ENCODE measurements around the gene DNAH1.

DNAH1 gene

DNA sequence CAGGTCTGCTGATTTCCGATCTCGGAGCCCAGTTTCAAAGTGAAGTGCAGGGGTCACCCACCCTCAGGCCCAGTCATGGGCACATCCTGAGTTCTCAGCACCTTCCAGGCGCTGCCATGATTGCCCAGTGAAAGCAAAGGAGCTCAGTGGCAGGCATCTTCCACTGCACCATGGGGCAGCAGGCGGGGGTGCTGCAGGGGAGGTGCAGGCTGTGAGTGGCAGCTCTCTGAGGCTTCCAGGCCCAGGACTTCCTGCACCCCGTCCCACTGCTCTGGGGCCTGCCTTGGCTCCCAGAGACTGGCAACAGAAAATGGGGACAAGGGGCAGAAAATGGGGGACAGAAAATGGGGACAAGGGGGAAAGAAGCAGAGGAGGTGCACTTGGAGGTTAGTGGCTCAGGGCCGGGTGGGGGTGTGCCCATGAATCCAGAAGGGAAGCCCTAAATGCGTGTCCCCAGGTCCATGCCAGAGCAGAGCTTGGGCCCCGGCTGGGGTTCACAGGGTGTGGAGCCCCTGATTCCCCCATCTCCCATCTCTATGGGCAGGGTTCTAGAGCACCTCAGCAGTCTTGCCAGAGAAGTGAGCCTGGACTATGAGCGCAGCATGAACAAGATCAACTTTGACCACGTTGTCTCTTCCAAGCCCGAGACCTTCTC lies 28.0 kb downstream of the DNAH1 start:
- no peak for DNase-seq

- no peak for DNase-seq
Observed at GRCh38 chr3:52345521-52346109, 29.5 kb downstream of the DNAH1 start.

DNA sequence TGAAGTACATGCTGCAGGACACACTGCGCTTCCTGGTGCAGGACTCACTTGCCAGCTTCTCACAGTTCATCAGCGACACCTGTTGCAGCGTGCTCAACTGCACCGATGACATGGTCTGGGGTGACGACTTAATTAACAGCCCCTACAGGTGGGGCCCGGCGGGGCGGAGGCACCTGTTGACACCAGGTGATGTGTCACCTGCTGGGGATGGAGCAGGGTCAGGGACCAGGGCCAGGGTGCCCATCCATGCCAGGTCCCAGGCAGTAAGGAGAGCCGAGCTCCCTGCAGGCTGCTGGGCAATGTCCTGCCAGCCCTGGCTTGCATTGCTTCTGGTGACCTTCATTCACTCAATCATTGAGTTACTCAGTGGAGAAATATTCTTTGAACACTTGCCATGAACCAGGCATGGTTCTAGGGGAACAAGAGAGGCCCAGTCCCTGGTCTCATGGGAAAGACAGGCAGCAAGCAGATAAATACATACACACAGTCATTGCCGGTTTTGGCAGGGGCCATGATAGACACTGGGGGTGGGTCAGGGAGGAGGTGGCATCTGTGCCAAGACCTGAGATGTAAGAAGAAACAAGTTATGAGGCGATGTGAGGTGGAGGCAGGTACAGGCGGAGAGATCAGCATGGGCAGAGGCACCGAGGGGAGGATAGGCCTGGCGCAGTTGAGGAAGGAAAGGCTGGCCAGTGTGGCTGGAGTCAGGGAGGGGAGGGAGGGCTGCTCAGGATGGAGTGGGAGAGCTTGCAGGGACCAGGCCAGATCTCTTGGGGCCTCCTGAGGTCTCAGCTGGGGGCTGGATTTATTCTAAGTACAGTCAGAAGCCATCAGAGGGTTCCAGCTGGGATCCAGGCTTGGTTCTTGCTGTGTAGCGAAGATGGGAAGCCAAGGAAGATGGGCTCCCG lies 30.8 kb downstream of the DNAH1 start:
- no peak for DNase-seq

DNA sequence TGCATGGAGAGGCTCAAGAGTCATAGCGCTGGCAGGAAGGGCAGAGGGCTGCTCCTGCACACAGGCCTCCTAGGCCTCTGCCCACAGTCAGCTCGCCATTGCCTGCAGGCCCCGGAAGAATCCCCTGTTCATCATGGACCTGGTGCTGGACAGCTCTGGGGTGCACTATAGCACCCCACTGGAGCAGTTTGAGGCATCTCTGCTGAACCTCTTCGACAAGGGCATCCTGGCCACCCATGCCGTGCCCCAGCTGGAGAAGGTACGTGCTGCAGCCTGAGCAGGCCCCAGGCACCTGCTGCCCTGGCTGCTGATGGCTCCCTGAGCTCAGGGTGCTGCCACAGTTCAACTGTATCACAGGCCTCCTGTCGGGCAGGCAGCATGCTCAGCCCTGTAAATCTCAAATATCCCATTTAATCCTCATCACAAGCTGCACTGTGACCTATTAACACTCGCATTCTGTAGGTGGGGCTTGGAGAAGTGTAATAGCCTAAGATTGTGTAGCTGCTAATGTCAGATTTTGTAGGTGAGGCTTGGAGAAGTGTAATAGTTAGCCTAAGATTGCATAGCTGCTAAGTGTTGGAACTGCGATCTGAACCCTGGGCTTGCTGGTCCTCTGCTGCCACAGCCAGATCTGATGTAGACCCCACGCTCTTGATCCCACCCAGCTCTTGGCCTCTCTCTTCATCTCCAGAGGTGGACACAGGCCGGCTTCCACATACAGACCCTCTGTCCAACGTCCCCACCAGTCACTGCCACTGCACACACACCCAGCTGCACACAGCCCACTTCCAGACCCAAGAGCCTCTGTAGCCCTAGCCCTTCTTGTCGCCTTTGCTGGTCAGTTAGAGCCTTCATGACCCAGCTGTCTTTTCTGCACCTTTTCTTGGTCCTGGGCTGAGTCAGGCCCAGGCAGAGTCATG lies 31.9 kb downstream of the DNAH1 start:
- no peak for DNase-seq

- DNase-seq = no peak
Observed at GRCh38 chr3:52349131-52349530, 33.0 kb downstream of the DNAH1 start.

- DNase-seq = no peak
Observed at GRCh38 chr3:52349611-52350395, 33.7 kb downstream of the DNAH1 start.

DNA sequence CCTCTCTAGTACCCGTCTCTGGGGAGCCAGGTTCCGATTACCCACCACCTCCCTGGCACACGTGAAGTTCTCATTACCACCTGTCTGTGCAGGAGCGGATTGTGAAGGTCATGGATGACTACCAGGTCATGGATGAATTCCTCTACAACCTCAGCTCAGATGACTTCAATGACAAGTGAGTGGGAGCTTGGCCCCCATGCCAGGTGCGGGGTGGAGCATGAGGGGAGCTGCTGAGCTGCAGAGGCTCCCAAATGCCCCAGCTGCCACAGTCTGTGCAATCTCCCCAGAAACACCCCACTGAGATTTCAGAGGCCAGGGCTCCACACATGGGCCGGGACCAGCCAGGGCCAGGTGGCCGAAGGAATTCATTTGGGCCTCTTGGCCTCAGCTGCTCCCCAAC lies 34.3 kb downstream of the DNAH1 start:
- no peak for DNase-seq

- no peak for DNase-seq
Observed at GRCh38 chr3:52350981-52351761, 35.1 kb downstream of the DNAH1 start.

DNA sequence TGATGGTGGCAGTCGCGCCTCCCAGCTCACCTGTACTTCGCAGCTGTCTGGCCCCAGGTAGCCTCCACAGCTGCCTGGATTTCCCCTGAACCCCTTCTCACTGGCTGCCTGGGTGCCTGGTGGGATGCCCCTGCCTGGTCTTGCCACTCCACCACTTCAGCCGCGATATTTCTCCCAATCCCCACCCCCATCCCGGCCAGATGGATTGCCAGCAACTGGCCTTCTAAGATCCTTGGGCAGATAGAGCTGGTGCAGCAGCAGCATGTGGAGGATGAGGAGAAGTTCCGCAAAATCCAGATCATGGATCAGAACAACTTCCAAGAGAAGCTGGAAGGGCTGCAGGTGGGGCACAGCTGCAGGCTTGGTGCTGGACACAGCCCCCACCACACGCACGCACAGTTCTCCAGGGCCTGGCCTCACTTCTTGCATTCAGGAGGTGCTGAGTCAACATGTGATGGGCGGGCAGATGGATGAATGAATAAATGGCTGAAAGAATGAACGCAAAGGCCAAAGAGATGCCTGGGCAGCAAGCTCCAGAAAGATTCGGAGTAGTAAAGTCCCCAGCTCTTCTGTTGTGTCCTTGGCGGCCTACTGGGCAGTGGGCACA lies 35.7 kb downstream of the DNAH1 start:
- no peak for DNase-seq

DNA sequence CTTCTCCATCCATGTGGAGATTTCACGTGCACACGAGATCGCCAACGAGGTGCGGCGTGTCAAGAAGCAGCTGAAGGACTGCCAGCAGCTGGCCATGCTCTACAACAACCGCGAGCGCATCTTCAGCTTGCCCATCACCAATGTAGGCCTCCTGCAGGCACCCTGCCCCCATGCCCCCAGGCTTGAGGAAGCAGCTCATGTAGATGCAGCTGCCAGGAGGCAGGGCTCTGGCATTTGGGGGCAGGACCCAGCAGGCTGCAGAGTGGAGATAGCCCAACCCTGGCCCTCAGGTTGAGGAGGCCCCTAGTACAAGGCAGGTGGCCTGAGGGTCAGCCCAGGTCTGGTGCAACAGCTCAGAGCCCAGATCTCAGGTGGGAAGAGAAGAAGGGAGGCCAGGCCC lies 36.4 kb downstream of the DNAH1 start:
- no peak for DNase-seq

- no peak for DNase-seq
Observed at GRCh38 chr3:52353291-52353855, 37.3 kb downstream of the DNAH1 start.

DNA sequence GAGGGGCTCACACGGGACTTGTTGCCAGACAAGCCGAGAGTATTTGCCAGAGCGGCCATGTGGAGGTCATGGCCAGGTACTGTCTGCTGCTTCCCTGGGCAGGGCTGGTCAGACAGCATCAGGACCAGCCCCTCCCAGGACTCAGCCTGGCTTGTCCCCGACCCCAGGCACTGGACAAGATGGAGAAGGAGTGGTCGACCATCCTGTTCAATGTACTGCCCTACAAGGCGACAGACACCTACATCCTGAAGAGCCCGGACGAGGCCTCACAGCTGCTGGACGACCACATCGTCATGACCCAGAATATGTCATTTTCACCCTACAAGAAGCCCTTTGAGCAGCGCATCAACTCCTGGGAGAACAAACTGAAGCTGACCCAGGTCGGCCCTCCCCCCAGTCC lies 38.6 kb downstream of the DNAH1 start:
- DNase-seq = no peak

GRCh38 chr3:52355526-52355925 lies 39.4 kb downstream of the DNAH1 start:
- no peak for DNase-seq

- no peak for DNase-seq
Observed at GRCh38 chr3:52356126-52356525, 40.0 kb downstream of the DNAH1 start.

DNA sequence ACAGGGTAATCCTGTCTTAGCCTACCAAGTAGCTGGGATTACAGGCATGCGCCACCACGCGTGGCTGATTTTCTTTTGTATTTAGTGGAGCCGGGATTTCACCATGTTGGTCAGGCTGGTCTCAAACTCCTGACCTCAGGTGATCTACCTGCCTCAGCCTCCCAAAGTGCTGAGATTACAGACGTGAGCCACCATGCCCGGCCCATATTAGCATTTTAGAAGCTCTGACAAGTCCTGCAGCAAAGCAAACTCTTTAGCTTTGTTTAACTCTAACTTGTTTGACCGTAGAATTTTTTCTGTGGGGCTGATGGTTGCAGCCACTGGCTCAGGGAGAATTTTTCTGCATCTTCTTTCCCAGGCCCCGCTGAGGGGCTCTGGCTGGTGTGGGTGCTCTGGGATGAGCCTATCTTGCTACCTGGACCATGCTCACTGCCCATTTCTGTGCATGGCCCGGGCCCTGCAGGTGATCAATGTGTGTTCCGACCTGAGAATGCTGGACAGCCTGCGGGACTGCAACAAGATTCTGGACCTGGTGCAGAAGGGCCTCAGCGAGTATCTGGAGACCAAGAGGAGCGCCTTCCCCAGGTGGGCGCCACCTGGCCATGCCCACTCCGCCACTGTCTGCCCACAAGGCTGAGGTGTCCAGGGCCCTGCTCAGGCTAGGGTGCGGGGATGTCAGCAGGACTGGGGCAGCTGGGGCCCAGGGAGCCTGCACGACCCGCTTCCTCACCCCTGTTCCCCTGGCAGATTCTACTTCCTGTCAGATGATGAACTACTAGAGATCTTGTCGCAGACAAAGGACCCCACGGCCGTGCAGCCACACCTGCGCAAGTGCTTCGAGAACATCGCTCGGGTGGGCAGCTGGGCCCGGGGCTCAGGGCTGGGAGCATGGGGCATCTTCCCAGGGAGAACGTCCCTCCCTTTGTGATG lies 41.3 kb downstream of the DNAH1 start:
- no peak for DNase-seq

- DNase-seq = no peak
Observed at GRCh38 chr3:52358362-52358940, 42.3 kb downstream of the DNAH1 start.

DNA sequence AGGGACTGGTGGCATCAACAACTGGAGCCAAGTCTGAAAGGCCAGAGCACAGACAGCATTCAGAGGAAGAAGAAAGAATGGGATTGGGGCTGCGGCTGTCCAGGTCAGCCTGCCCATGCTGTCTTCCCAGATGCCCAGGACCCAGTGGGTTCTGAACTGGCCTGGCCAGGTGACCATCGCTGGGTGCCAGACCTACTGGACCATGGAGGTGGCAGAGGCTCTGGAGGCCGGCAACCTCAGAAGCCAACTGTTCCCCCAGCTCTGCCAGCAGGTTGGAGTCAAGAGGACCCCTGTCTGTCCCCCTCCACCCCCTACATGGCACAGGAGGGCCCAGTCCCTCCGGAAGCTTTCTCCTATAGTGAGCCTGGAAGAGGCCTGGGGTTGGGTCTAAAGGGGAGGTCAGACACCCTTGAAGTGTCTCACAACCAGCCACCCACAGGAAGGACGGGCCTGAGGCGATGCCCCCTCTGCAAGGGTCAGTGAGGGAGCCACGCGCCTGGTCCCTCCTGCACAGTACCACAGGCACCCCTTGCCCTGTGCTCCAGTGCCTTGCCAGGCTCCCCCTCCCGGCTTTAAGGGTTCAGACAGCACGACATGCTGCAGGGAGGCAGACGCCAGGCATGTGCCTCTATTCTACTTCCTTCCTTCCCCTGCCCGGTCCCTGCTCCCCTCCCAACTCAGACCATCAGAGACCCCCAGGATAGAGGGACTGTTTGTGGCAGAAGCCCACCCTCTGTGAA lies 43.2 kb downstream of the DNAH1 start:
- DNase-seq = no peak

DNA sequence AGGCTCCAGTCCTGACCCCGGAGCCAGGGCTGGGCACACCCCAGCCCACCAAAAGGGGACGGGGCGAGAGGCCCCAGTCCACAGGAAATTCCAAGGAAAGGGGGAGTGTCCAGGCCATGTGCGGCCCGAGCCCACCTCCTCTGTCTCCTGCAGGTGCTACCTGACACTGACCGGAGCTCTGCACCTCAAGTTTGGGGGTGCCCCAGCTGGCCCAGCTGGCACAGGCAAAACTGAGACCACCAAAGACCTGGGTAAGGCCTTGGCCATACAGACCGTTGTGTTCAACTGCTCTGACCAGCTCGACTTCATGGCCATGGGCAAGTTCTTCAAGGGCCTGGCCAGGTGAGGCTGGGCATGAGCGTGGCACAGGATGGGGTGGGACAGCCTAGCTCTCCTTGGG lies 44.9 kb downstream of the DNAH1 start:
- DNase-seq = no peak

Data from NCI-H1930 (cell line).